Mesenchymal stem cell (in vitro differentiated cells and primary cell): ENCODE results near the gene CNKSR2.
"Not testable (repeated sequence)": the region's sequence is repeated elsewhere in the genome, so short reads cannot be mapped to it uniquely, and the experiment has no call there.

ENCODE experiments used
- DNase-seq: peaks from one replicate; pipeline ENCODE4 v3.0.0-alpha.2; 2013
- H2AFZ ChIP-seq: one replicate; pipeline ENCODE4 v1.6.1; 2013; ENCODE audit warnings: low read depth, mild to moderate bottlenecking, control low read depth, inconsistent platforms, low read length, moderate library complexity
- H2AK5ac ChIP-seq: 2 replicates; pipeline ENCODE4 v1.6.1; 2013; ENCODE audit warnings: low read length, moderate library complexity, mild to moderate bottlenecking, inconsistent platforms; ENCODE audit not compliant: severe bottlenecking
- H2BK120ac ChIP-seq: one replicate; pipeline ENCODE4 v1.6.1; 2013; ENCODE audit warnings: low read depth, mild to moderate bottlenecking, inconsistent platforms, low read length, moderate library complexity
- H2BK12ac ChIP-seq, 2 experiments: one replicate each; pipeline ENCODE4 v1.6.1; 2013; ENCODE audit warnings: inconsistent platforms in 2 of 2, low read length in 2 of 2, mild to moderate bottlenecking in 2 of 2, moderate library complexity in 2 of 2, control low read depth in 1 of 2
- H2BK15ac ChIP-seq: one replicate; pipeline ENCODE4 v1.6.1; 2013; ENCODE audit warnings: mild to moderate bottlenecking, low read depth, inconsistent platforms; ENCODE audit not compliant: poor library complexity, severe bottlenecking
- H2BK5ac ChIP-seq: 2 replicates; pipeline ENCODE4 v1.6.1; 2013; ENCODE audit warnings: low read depth, mild to moderate bottlenecking, low read length, control low read depth, inconsistent platforms; ENCODE audit not compliant: poor library complexity, severe bottlenecking
- H3K14ac ChIP-seq, 2 experiments: one replicate each; pipeline ENCODE4 v1.6.1; 2013; ENCODE audit warnings: inconsistent platforms in 2 of 2, low read length in 2 of 2, control low read depth in 1 of 2, mild to moderate bottlenecking in 1 of 2, moderate library complexity in 1 of 2
- H3K18ac ChIP-seq, 2 experiments: one replicate each; pipeline ENCODE4 v1.6.1; 2013; ENCODE audit warnings: inconsistent platforms in 2 of 2, low read length in 2 of 2, control low read depth in 1 of 2, low read depth in 1 of 2, mild to moderate bottlenecking in 1 of 2
- H3K23ac ChIP-seq, 2 experiments: one replicate each; pipeline ENCODE4 v1.6.1; 2013; ENCODE audit warnings: inconsistent platforms in 2 of 2, low read length in 2 of 2, mild to moderate bottlenecking in 2 of 2, moderate library complexity in 2 of 2, control low read depth in 1 of 2
- H3K27ac ChIP-seq: 2 replicates; pipeline ENCODE4 v1.5.1; 2013; ENCODE audit warnings: mild to moderate bottlenecking, moderate library complexity, low read length, control low read depth, inconsistent platforms; ENCODE audit not compliant: poor library complexity, severe bottlenecking
- H3K27me3 ChIP-seq, 2 experiments: 2 replicates each; pipeline versions ENCODE4 v1.6.1 to v1.7.0; 2013; ENCODE audit warnings: low read length in 2 of 2, mild to moderate bottlenecking in 2 of 2, moderate library complexity in 2 of 2, control low read depth in 1 of 2, inconsistent platforms in 1 of 2; ENCODE audit not compliant: control insufficient read depth in 1 of 2, insufficient read depth in 1 of 2
- H3K36me3 ChIP-seq, 2 experiments: 2 replicates each; pipeline versions ENCODE4 v1.6.1 to v1.7.0; 2013; ENCODE audit warnings: low read length in 2 of 2, control low read depth in 1 of 2, inconsistent platforms in 1 of 2, low read depth in 1 of 2, mild to moderate bottlenecking in 1 of 2; ENCODE audit not compliant: insufficient read depth in 2 of 2, control insufficient read depth in 1 of 2
- H3K4ac ChIP-seq, 2 experiments: one replicate each; pipeline ENCODE4 v1.6.1; 2013; ENCODE audit warnings: inconsistent platforms in 2 of 2, low read length in 2 of 2, mild to moderate bottlenecking in 2 of 2, moderate library complexity in 2 of 2, control low read depth in 1 of 2, low read depth in 1 of 2
- H3K4me1 ChIP-seq: 2 replicates; pipeline ENCODE4 v1.6.1; 2013; ENCODE audit warnings: low read depth, low read length, control low read depth; ENCODE audit not compliant: control insufficient read depth, insufficient read depth
- H3K4me2 ChIP-seq: 2 replicates; pipeline ENCODE4 v1.6.1; 2013; ENCODE audit warnings: low read length, mild to moderate bottlenecking, inconsistent platforms; ENCODE audit not compliant: poor library complexity, severe bottlenecking
- H3K4me3 ChIP-seq, 2 experiments: 2 replicates each; pipeline versions ENCODE4 v1.5.1 to v1.7.0; 2013; ENCODE audit warnings: low read length in 2 of 2, mild to moderate bottlenecking in 2 of 2, control low read depth in 1 of 2, low read depth in 1 of 2; ENCODE audit not compliant: insufficient read depth in 1 of 2
- H3K79me1 ChIP-seq: replicated peaks from 2 replicates; pipeline ENCODE4 v1.6.1; 2013; ENCODE audit warnings: mild to moderate bottlenecking, control low read depth, low read length, inconsistent platforms; ENCODE audit not compliant: poor library complexity, severe bottlenecking
- H3K9ac ChIP-seq: 2 replicates; pipeline ENCODE4 v1.7.0; 2013; ENCODE audit warnings: mild to moderate bottlenecking, low read length, moderate library complexity
- H3K9me3 ChIP-seq: 2 replicates; pipeline ENCODE4 v1.7.0; 2013; ENCODE audit warnings: mild to moderate bottlenecking, low read length; ENCODE audit not compliant: control insufficient read depth
- H4K8ac ChIP-seq: one replicate; pipeline ENCODE4 v1.6.1; 2013; ENCODE audit warnings: inconsistent platforms, mild to moderate bottlenecking, low read length, moderate library complexity
- H4K91ac ChIP-seq: one replicate; pipeline ENCODE4 v1.6.1; 2013; ENCODE audit warnings: mild to moderate bottlenecking, low read length, inconsistent platforms
- WGBS: methylation state at CpG from one replicate; pipeline ENCODE4 v1.1.7; 2013; ENCODE audit warnings: mixed read lengths; 5-methylcytosine and 5-hydroxymethylcytosine counted together

Gene CNKSR2

GRCh38 chrX:21481761-21482160 is 107.5 kb downstream of the CNKSR2 start:
- Histone ChIP-seq H3K14ac (no peak overlapping the region), H3K4ac (no peak overlapping the region), H3K18ac (no peak overlapping the region), H3K23ac (no peak overlapping the region), H2BK15ac (no peak overlapping the region), H3K36me3 (no peaks in the 10 kb centered on the region), H3K27me3 (no peaks in the 10 kb centered on the region), H3K27ac (no peak overlapping the region), H3K9me3 (no peaks in the 10 kb centered on the region), H4K8ac (no peak overlapping the region), H2BK5ac (no peak overlapping the region), H2AK5ac (no peak overlapping the region), H2AFZ (no peak overlapping the region), H3K4me2 (no peak overlapping the region), H3K4me3 (no peak overlapping the region), H3K79me1 (no peaks in the 10 kb centered on the region), H3K9ac (no peak overlapping the region), H2BK12ac (no peak overlapping the region), H2BK120ac (no peak overlapping the region), H3K4me1 (no peaks in the 10 kb centered on the region), H4K91ac (no peak overlapping the region)
- DNase-seq: no peak
- 83% methylated on average over 1 of the region's 2 CpGs for WGBS

GRCh38 chrX:21484051-21484450 is 109.8 kb downstream of the CNKSR2 start:
- H3K4me1 ChIP-seq, H3K27me3 ChIP-seq, H4K91ac ChIP-seq, H3K14ac ChIP-seq, H2BK12ac ChIP-seq, H3K27ac ChIP-seq, H3K9me3 ChIP-seq, H2AFZ ChIP-seq, H2BK15ac ChIP-seq, H3K4me3 ChIP-seq, H3K79me1 ChIP-seq, H3K4me2 ChIP-seq, H3K9ac ChIP-seq, H3K4ac ChIP-seq, DNase-seq, H3K36me3 ChIP-seq, H2AK5ac ChIP-seq, H2BK120ac ChIP-seq, H3K23ac ChIP-seq, H2BK5ac ChIP-seq, H4K8ac ChIP-seq, H3K18ac ChIP-seq: not testable (repeated sequence)
- WGBS: 100% methylated on average over 4 of the region's 7 CpGs

DNA sequence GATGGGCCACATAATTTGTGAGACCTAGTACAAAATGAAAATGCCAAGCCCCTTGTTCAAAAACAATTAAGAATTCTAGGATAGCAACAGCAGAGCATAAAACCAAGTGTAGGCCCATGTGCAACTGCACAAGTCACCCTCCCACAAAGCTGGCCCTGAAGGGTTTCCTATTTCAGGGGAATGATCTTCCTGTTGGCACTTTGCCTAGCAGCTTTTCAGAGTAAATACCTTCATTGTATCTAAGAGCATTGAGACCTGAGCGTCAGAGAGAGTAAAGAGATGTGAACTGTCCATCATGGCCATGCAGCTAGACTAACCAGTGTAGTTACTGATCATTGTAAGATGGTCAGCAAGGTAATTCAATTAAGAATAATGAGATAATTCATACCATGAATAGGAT is 113.6 kb downstream of the CNKSR2 start:
- Histone ChIP-seq H3K4me2 (no peak overlapping the region), H2AK5ac (no peak overlapping the region), H3K18ac (no peak overlapping the region), H3K9ac (no peak overlapping the region), H2BK120ac (no peak overlapping the region), H3K79me1 (no peaks in the 10 kb centered on the region), H3K4me3 (no peak overlapping the region), H2BK15ac (no peak overlapping the region), H3K36me3 (no peaks in the 10 kb centered on the region), H3K14ac (no peak overlapping the region), H4K8ac (no peak overlapping the region), H3K4me1 (no peaks in the 10 kb centered on the region), H3K27ac (no peak overlapping the region), H4K91ac (no peak overlapping the region), H2BK5ac (no peak overlapping the region), H3K23ac (no peak overlapping the region), H2AFZ (no peak overlapping the region), H3K27me3 (no peaks in the 10 kb centered on the region), H2BK12ac (no peak overlapping the region), H3K4ac (no peak overlapping the region), H3K9me3 (no peaks in the 10 kb centered on the region)
- no peak for DNase-seq
- WGBS: 100% methylated on average over 1 of the region's 1 CpG

DNA sequence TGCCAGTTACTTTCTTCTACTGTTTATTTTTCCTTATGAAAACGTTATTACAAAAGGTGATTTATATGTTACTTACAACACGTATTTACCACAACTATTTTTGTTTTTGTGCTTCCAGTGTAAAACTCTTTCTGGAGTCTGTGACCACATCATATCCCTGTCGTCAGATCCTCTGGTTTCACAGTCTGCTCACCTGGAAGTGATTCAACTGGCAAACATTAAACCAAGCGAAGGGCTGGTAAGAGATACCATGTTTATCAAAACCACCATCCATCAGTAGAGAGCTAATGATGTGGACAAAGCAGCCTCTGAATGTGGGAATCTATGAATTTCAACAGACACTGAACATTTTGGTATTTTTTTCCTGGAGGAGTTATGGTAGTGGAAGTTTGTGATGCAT is 116.1 kb downstream of the CNKSR2 start:
- Histone ChIP-seq H2BK120ac (no peak overlapping the region), H4K8ac (no peak overlapping the region), H3K4me1 (no peaks in the 10 kb centered on the region), H3K9me3 (no peaks in the 10 kb centered on the region), H3K23ac (no peak overlapping the region), H3K4me3 (no peak overlapping the region), H3K14ac (no peak overlapping the region), H3K27ac (no peak overlapping the region), H3K18ac (no peak overlapping the region), H3K4ac (no peak overlapping the region), H3K36me3 (no peaks in the 10 kb centered on the region), H3K79me1 (no peaks in the 10 kb centered on the region), H2BK15ac (no peak overlapping the region), H4K91ac (no peak overlapping the region), H2BK5ac (no peak overlapping the region), H2AFZ (no peak overlapping the region), H3K4me2 (no peak overlapping the region), H3K27me3 (no peaks in the 10 kb centered on the region), H2AK5ac (no peak overlapping the region), H2BK12ac (no peak overlapping the region), H3K9ac (no peak overlapping the region)
- DNase-seq: no peak
- 88% methylated on average over 2 of the region's 4 CpGs for WGBS
